ENCODE data around the gene GARIN3.

The GARIN3 gene

GRCh38 chr5:157215514-157216167 lies 49.6 kb upstream of the GARIN3 start:
- Histone ChIP-seq H3K27ac (ENCODE audit: extremely low read depth, low read depth, low read length) (no peak overlapping the region), H3K4me3 (ENCODE audit: low read depth, low read length) (no peak overlapping the region), H3K9me3 (ENCODE audit: control insufficient read depth, insufficient read depth, low read depth, low read length) (no peaks in the 10 kb centered on the region), H3K36me3 (ENCODE audit: control insufficient read depth in 2 of 2, insufficient read depth in 1 of 2, low read length in 2 of 2) (no peaks in the 10 kb centered on the region), H3K4me1 (ENCODE audit: control insufficient read depth, insufficient read depth, low read length) (no peaks in the 10 kb centered on the region; the same call in 1 of the 2 replicates)
- POLR2A ChIA-PET, result no interaction called here
- TF ChIP-seq ZNF488 (tag by site-specific recombination; IDR thresholded peaks at IDR 0.05) (no peak), BCL11B (tag by site-specific recombination; IDR thresholded peaks at IDR 0.05; ENCODE audit: low read depth) (no peak), ZNF692 (tag by site-specific recombination; IDR thresholded peaks at IDR 0.05) (no peak), HOXD13 (CRISPR knock-in tag; IDR thresholded peaks at IDR 0.05; ENCODE audit: borderline replicate concordance) (no peak)
- CTCF ChIA-PET, result no interaction called here

GRCh38 chr5:157214861-157215513 lies 48.9 kb upstream of the GARIN3 start:
- ChIA-PET CTCF (no interaction called here), POLR2A (no interaction called here)
- H3K4me1 ChIP-seq (ENCODE audit: control insufficient read depth, insufficient read depth, low read length), result no peaks in the 10 kb centered on the region; the same call in 1 of the 2 replicates
- H3K4me3 ChIP-seq (ENCODE audit: low read depth, low read length), result no peak overlapping the region
- no peak for TF ChIP-seq ZNF701 (tag by site-specific recombination; IDR thresholded peaks at IDR 0.05)
- TF ChIP-seq ZNF350 (tag by site-specific recombination; IDR thresholded peaks at IDR 0.05), result no peak
- TF ChIP-seq RBAK (tag by site-specific recombination; IDR thresholded peaks at IDR 0.05), result no peak
- TF ChIP-seq ZNF670 (tag by site-specific recombination; IDR thresholded peaks at IDR 0.05; ENCODE audit: low read depth), result no peak
- TF ChIP-seq ZNF324 (tag by site-specific recombination; IDR thresholded peaks at IDR 0.05), result no peak
- TF ChIP-seq HOXD13 (CRISPR knock-in tag; IDR thresholded peaks at IDR 0.05; ENCODE audit: borderline replicate concordance), result no peak
- no peak for TF ChIP-seq ZNF785 (tag by site-specific recombination; IDR thresholded peaks at IDR 0.05)
- TF ChIP-seq ZNF433 (tag by site-specific recombination; IDR thresholded peaks at IDR 0.05; ENCODE audit: low read depth), result no peak
- TF ChIP-seq ZNF76 (tag by site-specific recombination; IDR thresholded peaks at IDR 0.05; ENCODE audit: borderline replicate concordance, low read depth), result no peak
- no peak for TF ChIP-seq ZBTB44 (tag by site-specific recombination; IDR thresholded peaks at IDR 0.05)
- no peak for TF ChIP-seq IKZF3 (tag by site-specific recombination; IDR thresholded peaks at IDR 0.05)
- H3K36me3 ChIP-seq (ENCODE audit: control insufficient read depth in 2 of 2, insufficient read depth in 1 of 2, low read length in 2 of 2), result no peaks in the 10 kb centered on the region
- H3K27ac ChIP-seq (ENCODE audit: extremely low read depth, low read depth, low read length), result no peak overlapping the region
- no peaks in the 10 kb centered on the region for H3K9me3 ChIP-seq (ENCODE audit: control insufficient read depth, insufficient read depth, low read depth, low read length)

GRCh38 chr5:157214415-157214814 lies 48.4 kb upstream of the GARIN3 start:
- no peaks in the 10 kb centered on the region; the same call in 1 of the 2 replicates for H3K4me1 ChIP-seq (ENCODE audit: control insufficient read depth, insufficient read depth, low read length)
- no peak overlapping the region for H3K27ac ChIP-seq (ENCODE audit: extremely low read depth, low read depth, low read length)
- ChIA-PET POLR2A (no interaction called here), CTCF (no interaction called here)
- H3K36me3 ChIP-seq (ENCODE audit: control insufficient read depth in 2 of 2, insufficient read depth in 1 of 2, low read length in 2 of 2), result no peaks in the 10 kb centered on the region
- H3K4me3 ChIP-seq (ENCODE audit: low read depth, low read length), result no peak overlapping the region
- no peaks in the 10 kb centered on the region for H3K9me3 ChIP-seq (ENCODE audit: control insufficient read depth, insufficient read depth, low read depth, low read length)
- TF ChIP-seq ZNF704 (tag by site-specific recombination; IDR thresholded peaks at IDR 0.05) (no peak), PRDM10 (tag by site-specific recombination; IDR thresholded peaks at IDR 0.05) (no peak), GLI2 (tag by site-specific recombination; IDR thresholded peaks at IDR 0.05; ENCODE audit: borderline replicate concordance, low read depth) (no peak), OSR2 (tag by site-specific recombination; IDR thresholded peaks at IDR 0.05) (no peak), ZFP37 (tag by site-specific recombination; IDR thresholded peaks at IDR 0.05) (no peak), ZNF664 (tag by site-specific recombination; IDR thresholded peaks at IDR 0.05) (no peak), ZNF146 (tag by site-specific recombination; IDR thresholded peaks at IDR 0.05) (no peak), ZNF501 (tag by site-specific recombination; IDR thresholded peaks at IDR 0.05) (no peak)

Data from HEK293 (cell line).